HepG2 (cell line): ENCODE results near the gene PROP1. TPM values are rescaled to one million over a fixed set of nuclear protein-coding genes. Genes with fewer than 3 reads are reported as not detected.

ENCODE experiments used
- ATAC-seq: fragments of 200-7000 bp; cut with Tn5 transposase; 3 replicates; pipeline ENCODE4 v1.9.1; 2020; ENCODE audit warnings: mild to moderate bottlenecking, moderate library complexity
- BruUV-seq: library from RNA; stranded (reverse); fragments of 400-500 nt; replicated peaks from 2 replicates; lab custom pipeline; 2021; lab: Mats Ljungman, UMichigan
- CTCF ChIA-PET: fragments of 300-600 bp; formaldehyde crosslinking; extraction: SDS; loops from one replicate; lab custom pipeline; 2021; ENCODE audit warnings: low total read pairs, inconsistent platforms, low intra/inter-chr PET ratio; lab: Yijun Ruan, JAX
- POLR2A ChIA-PET: fragments of 350-600 bp; sonication (Branson Sonifier 250); formaldehyde crosslinking; loops from one replicate; lab custom pipeline; 2020; ENCODE audit warnings: antibody characterized with exemption, inconsistent platforms; lab: Yijun Ruan, JAX
- DNase-seq: peaks from one replicate; pipeline ENCODE4 v3.0.0-alpha.2; 2015; ENCODE audit warnings: low spot score
- FAIRE-seq: peaks from 3 replicates; lab custom pipeline; 2011; peaks lifted over from hg19 to GRCh38; lab: Jason Lieb, UNC
- H2AFZ ChIP-seq: one replicate; pipeline ENCODE4 v1.6.1; 2011; ENCODE audit warnings: low read length, inconsistent platforms
- H3K27ac ChIP-seq: fragments of 300-600 bp; 3 replicates; pipeline ENCODE4 v1.8.0; 2011; ENCODE audit warnings: mixed run types, mild to moderate bottlenecking, mixed read lengths, low read length, inconsistent platforms; ENCODE audit not compliant: insufficient read depth; ENCODE audit errors: extremely low read length
- H3K27me3 ChIP-seq, 2 experiments: fragments of 200-600 bp in 1 of 2; 2 replicates in 1 of 2; 3 replicates in 1 of 2; pipeline versions ENCODE4 v1.6.0 to v1.8.0; 2011; ENCODE audit warnings: low read length in 2 of 2, mild to moderate bottlenecking in 2 of 2, moderate library complexity in 2 of 2, inconsistent platforms in 1 of 2; ENCODE audit not compliant: insufficient read depth in 2 of 2, control insufficient read depth in 1 of 2
- H3K36me3 ChIP-seq, 2 experiments: fragments of 200-600 bp in 1 of 2; replicated peaks in 1 of 2; 2 replicates in 1 of 2; 3 replicates in 1 of 2; pipeline versions ENCODE4 v1.5.1 to v1.8.0; 2011; ENCODE audit warnings: low read length in 2 of 2, inconsistent platforms in 1 of 2; ENCODE audit not compliant: insufficient read depth in 2 of 2, control insufficient read depth in 1 of 2
- H3K4me1 ChIP-seq: 2 replicates; pipeline ENCODE4 v1.5.1; 2012; ENCODE audit warnings: low read length, inconsistent platforms; ENCODE audit not compliant: insufficient read depth
- H3K4me2 ChIP-seq: 2 replicates; pipeline ENCODE4 v1.6.0; 2011; ENCODE audit warnings: low read depth, low read length, inconsistent platforms
- H3K4me3 ChIP-seq, 3 experiments: fragments of 200-600 bp in 1 of 3; sonication (generic), shearing (Covaris generic) in 1 of 3; replicated peaks in 1 of 3; 2 replicates each; pipeline ENCODE4 v1.5.1; 2011 to 2016; ENCODE audit warnings: low read length in 3 of 3, inconsistent platforms in 2 of 3, low read depth in 2 of 3, mild to moderate bottlenecking in 2 of 3, control low read depth in 1 of 3, mixed read lengths in 1 of 3; ENCODE audit not compliant: insufficient read depth in 1 of 3
- H3K79me2 ChIP-seq: one replicate; pipeline ENCODE4 v1.6.1; 2011; ENCODE audit warnings: low read length, inconsistent platforms; ENCODE audit not compliant: insufficient read depth
- H3K9ac ChIP-seq: 2 replicates; pipeline ENCODE4 v1.6.0; 2011; ENCODE audit warnings: mild to moderate bottlenecking, low read depth, low read length, inconsistent platforms; ENCODE audit not compliant: insufficient read depth
- H3K9me3 ChIP-seq: 2 replicates; pipeline ENCODE4 v1.5.1; 2012; ENCODE audit warnings: mild to moderate bottlenecking, low read length
- H4K20me1 ChIP-seq: 2 replicates; pipeline ENCODE4 v1.6.0; 2011; ENCODE audit warnings: inconsistent platforms, mild to moderate bottlenecking, low read length, moderate library complexity; ENCODE audit not compliant: insufficient read depth
- CENPX ChIP-seq: sonication (generic); formaldehyde crosslinking; IDR thresholded peaks from 2 replicates; pipeline ENCODE4 v1.9.0; 2021; ENCODE audit warnings: mild to moderate bottlenecking, missing genetic modification reagents, moderate library complexity
- FOXO1 ChIP-seq: sonication (generic); formaldehyde crosslinking; IDR thresholded peaks from 2 replicates; pipeline ENCODE4 v1.4.0; 2020; ENCODE audit warnings: missing genetic modification reagents
- KAT2B ChIP-seq: fragments of 150-350 bp; IDR thresholded peaks from 2 replicates; pipeline ENCODE4 v1.6.1; 2014; ENCODE audit warnings: low read depth, low read length, borderline replicate concordance
- KLF11 ChIP-seq: IDR thresholded peaks from 2 replicates; pipeline ENCODE4 v1.6.1; 2016; ENCODE audit warnings: missing compliant biosample characterization
- KLF13 ChIP-seq: sonication (generic); formaldehyde crosslinking; IDR thresholded peaks from 2 replicates; pipeline ENCODE4 v1.4.0; 2020; ENCODE audit warnings: mild to moderate bottlenecking, missing genetic modification reagents
- MED1 ChIP-seq: sonication (generic); formaldehyde crosslinking; IDR thresholded peaks from 2 replicates; pipeline ENCODE4 v1.4.0; 2020; ENCODE audit warnings: missing genetic modification reagents
- MTF1 ChIP-seq: sonication (generic); formaldehyde crosslinking; IDR thresholded peaks from 2 replicates; pipeline ENCODE4 v1.5.0; 2020; ENCODE audit warnings: missing genetic modification reagents
- POLR2AphosphoS2 ChIP-seq: IDR thresholded peaks from 2 replicates; pipeline ENCODE4 v1.6.1; 2011; ENCODE audit warnings: low read depth, low read length, improper control_type of control experiment
- REL ChIP-seq: sonication (generic); formaldehyde crosslinking; conservative IDR thresholded peaks from 2 replicates; pipeline ENCODE4 v1.8.0; 2022; ENCODE audit warnings: mild to moderate bottlenecking, missing genetic modification reagents, moderate library complexity
- ZNF234 ChIP-seq: sonication (generic); formaldehyde crosslinking; conservative IDR thresholded peaks from 2 replicates; pipeline ENCODE4 v1.5.1; 2020; ENCODE audit warnings: mild to moderate bottlenecking, missing genetic modification reagents
- ZNF256 ChIP-seq: sonication (generic); formaldehyde crosslinking; conservative IDR thresholded peaks from 2 replicates; pipeline ENCODE4 v1.4.0; 2020; ENCODE audit warnings: missing genetic modification reagents
- ZNF614 ChIP-seq: IDR thresholded peaks from 2 replicates; pipeline ENCODE4 v1.6.1; 2018; ENCODE audit warnings: missing biosample characterization, missing genetic modification reagents, inconsistent platforms, borderline replicate concordance
- ZNF879 ChIP-seq: sonication (generic); formaldehyde crosslinking; IDR thresholded peaks from 2 replicates; pipeline ENCODE4 v1.8.1; 2023; ENCODE audit warnings: missing genetic modification reagents
- ZSCAN9 ChIP-seq: IDR thresholded peaks from 2 replicates; pipeline ENCODE4 v1.6.1; 2016; ENCODE audit warnings: borderline replicate concordance
- WGBS: methylation state at CpG from one replicate; pipeline ENCODE4 v1.1.6; 2017; ENCODE audit warnings: low lambda C conversion rate; 5-methylcytosine and 5-hydroxymethylcytosine counted together
- in situ Hi-C: cut with HindIII; loops from 2 replicates; pipeline ENCODE4 v1.10.0; 2017; ENCODE audit warnings: low pct_unique_long_range_greater_than_20kb; ENCODE audit not compliant: extremely low pct_ligation_motif_present
- intact Hi-C: fragments of 100-400 bp; cut with micrococcal nuclease; formaldehyde crosslinking; loops from one replicate; pipeline ENCODE4 v1.10.0; 2022; ENCODE audit not compliant: unreplicated experiment
- polyA plus RNA-seq, 8 experiments: library from polyadenylated mRNA; depleted of rRNA in 3 of 8; stranded (reverse) in 7 of 8; unstranded in 1 of 8; fragments of >200 nt; fragmentation: Illumina TruSeq in 4 of 8; extraction: Trizol in 4 of 8; gene quantifications; 2 replicates each; pipeline versions ENCODE4 v1.2.1 to v1.2.3, GENCODE V29; 2011 to 2016; ENCODE audit warnings: low read depth in 4 of 8, missing spikeins in 1 of 8, mixed read lengths in 1 of 8; ENCODE audit not compliant: insufficient read depth in 1 of 8
- total RNA-seq, 5 experiments: library from RNA; depleted of rRNA; stranded (reverse); fragments of >200 nt; fragmentation: Illumina TruSeq; extraction: Trizol; gene quantifications; 2 replicates each; pipeline ENCODE4 v1.2.3, GENCODE V29; 2016; ENCODE audit warnings: low read depth in 1 of 5
- TF ChIP-seq, protein P1 (sequence below): sonication (generic); formaldehyde crosslinking; IDR thresholded peaks from 2 replicates; pipeline ENCODE4 v1.5.1; 2020; ENCODE audit warnings: missing genetic modification reagents, mild to moderate bottlenecking, borderline replicate concordance
- TF ChIP-seq, protein P2 (sequence below): sonication (generic); formaldehyde crosslinking; IDR thresholded peaks from 2 replicates; pipeline ENCODE4 v1.4.0; 2020; ENCODE audit warnings: missing genetic modification reagents
- TF ChIP-seq, protein P3 (sequence below): sonication (generic); formaldehyde crosslinking; IDR thresholded peaks from 2 replicates; pipeline ENCODE4 v1.4.0; 2020; ENCODE audit warnings: missing genetic modification reagents

Gene PROP1
- total and polyA plus RNA-seq, 2 of the 13 experiments (the other 11 are each of a cell fraction or from before 2014, with no cell fraction given) = not detected

DNA sequence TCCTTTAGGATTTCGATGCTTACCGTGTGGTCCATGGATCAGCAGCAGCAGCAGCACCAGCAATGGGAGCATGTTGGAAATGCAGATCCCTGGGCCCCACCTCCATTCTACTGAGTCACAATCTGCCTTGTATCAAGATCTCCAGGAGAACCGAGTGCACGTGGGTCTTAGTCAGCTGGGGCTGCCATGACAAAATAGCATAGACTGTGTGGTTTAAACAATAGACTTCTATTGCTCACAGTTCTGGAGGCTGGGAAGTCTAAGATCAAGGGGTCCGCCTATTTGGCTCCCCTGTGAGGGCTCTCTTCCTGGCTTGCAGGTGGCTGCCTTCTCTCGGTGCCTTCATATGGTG, 1.3 kb upstream of the PROP1 start:
- H3K4me3 ChIP-seq = no peak overlapping the region
- ATAC-seq = no peak
- H3K9ac ChIP-seq = no peak overlapping the region
- no peak overlapping the region for H3K27ac ChIP-seq
- intact Hi-C loops = no loop called here
- no peaks in the 10 kb centered on the region for H3K36me3 ChIP-seq
- 10% methylated on average over 5 of the region's 6 CpGs for WGBS
- peaks cover 4 to 35% of the 10 kb centered on the region in 2 experiments for H3K27me3 ChIP-seq
- ChIA-PET CTCF (no interaction called here), POLR2A (no interaction called here)
- H2AFZ ChIP-seq = no peak overlapping the region
- no peak for FAIRE-seq
- no peak for DNase-seq
- H3K79me2 ChIP-seq = no peaks in the 10 kb centered on the region
- H4K20me1 ChIP-seq = no peaks in the 10 kb centered on the region
- no TSS peak for BruUV-seq
- no peaks in the 10 kb centered on the region for H3K9me3 ChIP-seq
- in situ Hi-C loops = no loop called here
- no peak for TF ChIP-seq ZSCAN9 (CRISPR knock-in tag)
- TF ChIP-seq ZNF614 (CRISPR knock-in tag) = no peak
- TF ChIP-seq FOXO1 (CRISPR knock-in tag) = no peak
- TF ChIP-seq ZNF256 (CRISPR knock-in tag) = no peak
- TF ChIP-seq ZNF879 (CRISPR knock-in tag) = no peak
- TF ChIP-seq MTF1 (CRISPR knock-in tag) = no peak
- TF ChIP-seq, protein P1, sequence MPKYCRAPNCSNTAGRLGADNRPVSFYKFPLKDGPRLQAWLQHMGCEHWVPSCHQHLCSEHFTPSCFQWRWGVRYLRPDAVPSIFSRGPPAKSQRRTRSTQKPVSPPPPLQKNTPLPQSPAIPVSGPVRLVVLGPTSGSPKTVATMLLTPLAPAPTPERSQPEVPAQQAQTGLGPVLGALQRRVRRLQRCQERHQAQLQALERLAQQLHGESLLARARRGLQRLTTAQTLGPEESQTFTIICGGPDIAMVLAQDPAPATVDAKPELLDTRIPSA = no peak
- no peak for TF ChIP-seq KAT2B
- no peaks in the 10 kb centered on the region for H3K4me1 ChIP-seq
- no peak overlapping the region for H3K4me2 ChIP-seq

DNA sequence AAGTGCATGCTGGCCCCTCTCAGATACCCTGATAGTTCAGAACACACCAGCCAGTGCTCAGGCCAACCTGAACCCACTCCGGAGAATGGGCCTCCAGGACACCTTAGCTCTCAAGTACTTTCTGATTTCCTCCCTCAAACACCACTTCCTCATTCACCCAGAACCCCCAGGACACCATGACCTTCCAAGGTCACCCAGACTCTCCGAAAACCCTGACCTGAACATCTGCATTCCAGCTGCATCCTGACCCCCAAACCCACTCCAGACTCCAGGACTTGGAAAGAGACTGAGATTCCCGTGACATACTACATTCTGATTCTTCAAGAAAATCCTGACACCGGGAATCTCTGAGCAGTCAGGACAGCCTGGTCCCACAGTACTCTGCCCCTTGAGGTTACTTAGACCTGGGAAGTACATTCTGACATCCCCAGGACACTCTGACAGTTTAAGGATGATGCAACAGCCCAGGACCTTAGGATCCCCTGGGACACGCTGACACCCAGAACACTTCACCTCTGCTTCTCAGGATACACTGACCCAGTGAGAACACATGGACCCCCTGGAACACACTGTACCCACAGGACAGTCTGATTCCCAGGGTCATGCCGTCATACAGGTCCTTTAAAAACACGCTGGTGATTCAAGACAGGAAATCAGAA, 747 bp upstream of the PROP1 start:
- peaks cover 4 to 36% of the 10 kb centered on the region in 2 experiments for H3K27me3 ChIP-seq
- FAIRE-seq (no peak), ATAC-seq (no peak), DNase-seq (no peak)
- intact Hi-C loops = no loop called here
- H3K4me3 ChIP-seq = no peak overlapping the region
- H3K79me2 ChIP-seq = no peaks in the 10 kb centered on the region
- no peak overlapping the region for H3K27ac ChIP-seq
- no peak overlapping the region for H3K4me2 ChIP-seq
- CTCF ChIA-PET = no interaction called here
- BruUV-seq = no TSS peak
- H3K36me3 ChIP-seq = no peaks in the 10 kb centered on the region
- POLR2A ChIA-PET = no interaction called here
- H3K9me3 ChIP-seq = no peaks in the 10 kb centered on the region
- H3K4me1 ChIP-seq = no peaks in the 10 kb centered on the region
- in situ Hi-C loops = no loop called here
- 9% methylated on average over 5 of the region's 7 CpGs for WGBS
- no peaks in the 10 kb centered on the region for H4K20me1 ChIP-seq
- no peak overlapping the region for H3K9ac ChIP-seq
- no peak overlapping the region for H2AFZ ChIP-seq
- no peak for TF ChIP-seq REL (CRISPR knock-in tag)
- TF ChIP-seq, protein P2, sequence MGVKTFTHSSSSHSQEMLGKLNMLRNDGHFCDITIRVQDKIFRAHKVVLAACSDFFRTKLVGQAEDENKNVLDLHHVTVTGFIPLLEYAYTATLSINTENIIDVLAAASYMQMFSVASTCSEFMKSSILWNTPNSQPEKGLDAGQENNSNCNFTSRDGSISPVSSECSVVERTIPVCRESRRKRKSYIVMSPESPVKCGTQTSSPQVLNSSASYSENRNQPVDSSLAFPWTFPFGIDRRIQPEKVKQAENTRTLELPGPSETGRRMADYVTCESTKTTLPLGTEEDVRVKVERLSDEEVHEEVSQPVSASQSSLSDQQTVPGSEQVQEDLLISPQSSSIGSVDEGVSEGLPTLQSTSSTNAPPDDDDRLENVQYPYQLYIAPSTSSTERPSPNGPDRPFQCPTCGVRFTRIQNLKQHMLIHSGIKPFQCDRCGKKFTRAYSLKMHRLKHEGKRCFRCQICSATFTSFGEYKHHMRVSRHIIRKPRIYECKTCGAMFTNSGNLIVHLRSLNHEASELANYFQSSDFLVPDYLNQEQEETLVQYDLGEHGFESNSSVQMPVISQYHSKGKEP (CRISPR knock-in tag) = no peak
- no peak for TF ChIP-seq KLF11
- no peak for TF ChIP-seq ZNF234 (CRISPR knock-in tag)
- TF ChIP-seq CENPX = no peak
- no peak for TF ChIP-seq KLF13
- TF ChIP-seq, protein P3, sequence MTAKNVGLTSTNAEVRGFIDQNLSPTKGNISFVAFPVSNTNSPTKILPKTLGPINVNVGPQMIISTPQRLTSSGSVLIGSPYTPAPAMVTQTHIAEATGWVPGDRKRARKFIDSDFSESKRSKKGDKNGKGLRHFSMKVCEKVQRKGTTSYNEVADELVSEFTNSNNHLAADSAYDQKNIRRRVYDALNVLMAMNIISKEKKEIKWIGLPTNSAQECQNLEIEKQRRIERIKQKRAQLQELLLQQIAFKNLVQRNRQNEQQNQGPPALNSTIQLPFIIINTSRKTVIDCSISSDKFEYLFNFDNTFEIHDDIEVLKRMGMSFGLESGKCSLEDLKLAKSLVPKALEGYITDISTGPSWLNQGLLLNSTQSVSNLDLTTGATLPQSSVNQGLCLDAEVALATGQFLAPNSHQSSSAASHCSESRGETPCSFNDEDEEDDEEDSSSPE = no peak
- no peak for TF ChIP-seq POLR2AphosphoS2
- no peak for TF ChIP-seq MED1 (CRISPR knock-in tag)
